Hippocampal formation (tissue), 2 donors: ENCODE results near the gene SLC1A7.

Source experiments
- DNase-seq, 2 donors: peaks; one replicate each; lab custom pipeline; 2025; lab: John Stamatoyannopoulos, UW

SLC1A7 gene

GRCh38 chr1:53116307-53116810 is 26.1 kb downstream of the SLC1A7 start:
- DNase-seq = no peak

- DNase-seq = no peak
Observed at GRCh38 chr1:53115403-53116306, 26.8 kb downstream of the SLC1A7 start.

- DNase-seq = no peak
Observed at GRCh38 chr1:53114581-53115400, 27.6 kb downstream of the SLC1A7 start.

- DNase-seq = no peak
Observed at GRCh38 chr1:53114090-53114489, 28.3 kb downstream of the SLC1A7 start.

- no peak for DNase-seq
Observed at GRCh38 chr1:53112861-53113260, 29.6 kb downstream of the SLC1A7 start.

GRCh38 chr1:53112271-53112774 is 30.1 kb downstream of the SLC1A7 start:
- DNase-seq = no peak

- DNase-seq = no peak
Observed at GRCh38 chr1:53111693-53112092, 30.7 kb downstream of the SLC1A7 start.

GRCh38 chr1:53111073-53111556 is 31.3 kb downstream of the SLC1A7 start:
- no peak for DNase-seq

- DNase-seq = no peak
Observed at GRCh38 chr1:53110370-53111072, 31.9 kb downstream of the SLC1A7 start.

GRCh38 chr1:53108646-53109580 is 33.5 kb downstream of the SLC1A7 start:
- no peak for DNase-seq

GRCh38 chr1:53107570-53108322 is 34.7 kb downstream of the SLC1A7 start:
- no peak for DNase-seq

GRCh38 chr1:53107090-53107489 is 35.3 kb downstream of the SLC1A7 start:
- DNase-seq = no peak

- DNase-seq = no peak
Observed at GRCh38 chr1:53104289-53104913, 38.0 kb downstream of the SLC1A7 start.

GRCh38 chr1:53094533-53094919 is 47.9 kb downstream of the SLC1A7 start:
- no peak for DNase-seq

GRCh38 chr1:53093778-53094532 is 48.5 kb downstream of the SLC1A7 start:
- no peak for DNase-seq

- DNase-seq = no peak
Observed at GRCh38 chr1:53093451-53093754, 49.0 kb downstream of the SLC1A7 start.

- DNase-seq = no peak
Observed at GRCh38 chr1:53092659-53093450, 49.6 kb downstream of the SLC1A7 start.
